Non-pigmented ciliary epithelial cell (primary cell): ENCODE data around the gene PLXDC2.

Experiments used
- DNase-seq: peaks from one replicate; pipeline ENCODE4 v3.0.0-alpha.2; 2010; ENCODE audit warnings: low read depth

PLXDC2 gene

DNA sequence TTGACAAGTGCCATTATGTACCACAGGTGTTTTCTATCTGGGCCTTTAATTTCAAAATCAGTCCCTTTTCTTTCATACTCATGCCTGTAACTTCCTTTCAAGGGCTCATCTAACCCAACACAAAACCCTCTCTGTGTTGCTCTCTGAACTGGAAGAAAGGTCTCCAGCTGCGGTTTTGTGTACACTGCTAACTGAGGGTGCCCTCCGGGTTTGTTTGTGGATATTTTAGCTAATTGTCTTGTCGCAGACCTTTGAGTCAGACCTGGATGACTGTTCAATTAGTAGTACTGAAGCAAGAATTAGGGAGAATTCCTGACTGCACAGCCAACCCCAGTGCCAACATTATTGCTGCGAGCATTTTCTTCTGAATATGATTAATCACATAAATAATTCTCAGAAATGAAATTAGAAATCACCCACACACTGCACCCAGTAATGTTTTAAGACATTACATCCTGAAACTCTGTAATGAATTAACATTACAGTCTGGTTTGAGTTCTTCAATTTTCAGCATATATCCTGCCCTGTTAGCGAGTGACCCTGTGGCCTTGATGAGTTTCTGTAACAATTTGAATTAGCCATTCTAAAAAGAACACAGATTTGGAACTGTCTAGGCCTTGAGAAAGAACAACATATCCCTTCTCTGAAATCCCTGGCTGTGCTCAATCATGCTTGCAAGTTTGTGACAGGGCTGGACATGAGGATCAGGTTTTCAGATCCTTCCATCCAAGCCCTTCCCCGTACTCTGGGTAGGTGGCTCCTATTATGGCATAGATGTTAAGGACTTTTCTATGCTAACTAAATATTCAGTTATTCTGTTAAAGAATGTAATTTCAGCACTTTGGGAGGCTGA is 460.1 kb downstream of the PLXDC2 start:
- DNase-seq = peak; percentile 8

GRCh38 chr10:20277820-20278219 is 461.6 kb downstream of the PLXDC2 start:
- DNase-seq = no peak

- DNase-seq = no peak
These were observed 465.3 kb downstream of the PLXDC2 start for GRCh38 chr10:20281579-20281978.

DNA sequence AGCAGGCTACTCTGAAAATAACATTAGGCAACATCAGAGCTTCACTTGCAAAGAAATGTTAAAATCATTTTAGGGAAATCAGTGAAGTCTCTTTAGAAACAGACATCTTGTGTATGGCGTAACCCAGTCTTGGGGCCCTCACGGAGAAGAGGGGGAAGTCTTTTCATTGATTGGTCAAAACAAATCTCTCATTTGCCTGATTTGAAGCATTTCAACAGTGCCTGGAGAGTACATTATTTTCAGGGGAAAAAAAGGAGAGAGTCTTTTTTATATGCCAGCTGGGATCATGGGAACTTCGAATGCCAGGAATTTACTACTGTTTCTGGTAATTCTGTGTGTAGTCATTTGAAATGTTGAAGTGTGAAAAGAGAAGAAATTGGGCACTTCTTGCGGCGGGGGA is 471.4 kb downstream of the PLXDC2 start:
- DNase-seq = no peak

DNA sequence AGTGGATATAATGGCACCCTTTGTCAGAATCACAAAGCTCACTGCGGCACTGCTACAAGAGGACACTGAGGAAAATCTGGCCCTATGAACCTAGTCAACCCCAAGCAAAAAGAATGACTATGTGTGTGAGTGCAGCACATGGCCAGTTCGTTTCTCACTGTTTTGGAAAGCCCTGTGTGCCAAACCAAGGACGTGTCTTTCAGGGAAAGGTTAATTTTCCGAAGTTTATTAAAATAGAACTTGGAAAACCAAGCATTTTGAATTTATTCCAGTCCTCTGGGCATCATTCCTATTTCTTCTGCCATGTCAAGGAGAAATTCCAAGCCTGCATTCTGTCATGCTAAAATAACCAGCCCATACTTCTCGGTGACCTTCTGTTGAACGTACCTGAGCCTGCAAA is 471.8 kb downstream of the PLXDC2 start:
- no peak for DNase-seq

DNA sequence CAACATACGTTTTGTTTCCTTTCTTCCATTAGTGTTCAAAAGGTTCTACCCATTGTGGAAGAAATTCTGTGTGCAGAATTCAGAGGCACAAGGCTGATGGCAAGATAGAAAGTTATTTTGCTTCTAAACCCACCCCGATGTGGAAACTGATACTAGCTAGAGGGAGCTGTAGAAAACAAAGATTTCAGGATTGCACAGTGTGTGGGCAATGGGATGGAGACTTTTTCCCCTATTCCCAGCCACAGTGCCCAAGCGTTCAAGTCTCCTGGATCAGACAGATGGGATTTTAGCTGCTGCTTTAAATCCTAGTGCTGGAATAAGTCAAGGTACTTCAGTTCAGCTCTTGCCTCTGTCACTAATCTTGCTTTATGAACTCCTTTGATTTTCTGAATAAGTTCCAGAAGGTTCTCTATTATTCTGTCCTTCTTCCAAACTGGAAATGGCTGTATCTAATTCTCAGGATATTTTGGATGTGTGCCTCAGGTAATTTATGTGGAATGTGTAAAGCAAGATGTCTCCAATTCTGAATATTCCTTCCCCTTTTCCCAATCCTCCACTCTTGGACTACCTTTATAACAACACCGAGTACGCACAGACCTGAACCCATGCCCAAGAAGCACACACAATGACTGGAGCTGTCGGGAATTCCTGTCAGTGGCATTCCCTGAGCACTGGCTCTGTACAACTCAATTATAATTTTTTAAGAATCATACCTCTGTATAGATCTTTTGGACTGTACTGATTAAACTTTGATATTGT is 473.0 kb downstream of the PLXDC2 start:
- no peak for DNase-seq

DNA sequence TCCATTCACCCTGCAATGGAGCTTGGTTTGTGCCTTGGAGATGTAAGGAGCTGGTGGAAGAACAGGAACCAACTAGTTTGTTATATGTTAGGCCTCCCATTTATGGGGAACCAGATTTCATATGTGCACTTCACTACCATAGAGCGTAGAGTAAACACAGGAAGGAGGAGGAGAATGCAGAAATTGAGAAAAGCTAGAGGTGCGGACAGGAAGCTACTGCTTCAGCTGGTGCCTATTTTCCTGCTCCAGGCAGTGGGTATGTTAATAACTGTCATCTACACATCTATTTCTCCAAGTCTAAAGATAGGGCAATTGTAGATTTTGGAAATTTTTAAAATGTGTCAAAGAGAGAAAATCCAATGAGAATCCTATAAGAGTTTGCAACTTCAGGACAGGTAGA is 482.2 kb downstream of the PLXDC2 start:
- DNase-seq = no peak

DNA sequence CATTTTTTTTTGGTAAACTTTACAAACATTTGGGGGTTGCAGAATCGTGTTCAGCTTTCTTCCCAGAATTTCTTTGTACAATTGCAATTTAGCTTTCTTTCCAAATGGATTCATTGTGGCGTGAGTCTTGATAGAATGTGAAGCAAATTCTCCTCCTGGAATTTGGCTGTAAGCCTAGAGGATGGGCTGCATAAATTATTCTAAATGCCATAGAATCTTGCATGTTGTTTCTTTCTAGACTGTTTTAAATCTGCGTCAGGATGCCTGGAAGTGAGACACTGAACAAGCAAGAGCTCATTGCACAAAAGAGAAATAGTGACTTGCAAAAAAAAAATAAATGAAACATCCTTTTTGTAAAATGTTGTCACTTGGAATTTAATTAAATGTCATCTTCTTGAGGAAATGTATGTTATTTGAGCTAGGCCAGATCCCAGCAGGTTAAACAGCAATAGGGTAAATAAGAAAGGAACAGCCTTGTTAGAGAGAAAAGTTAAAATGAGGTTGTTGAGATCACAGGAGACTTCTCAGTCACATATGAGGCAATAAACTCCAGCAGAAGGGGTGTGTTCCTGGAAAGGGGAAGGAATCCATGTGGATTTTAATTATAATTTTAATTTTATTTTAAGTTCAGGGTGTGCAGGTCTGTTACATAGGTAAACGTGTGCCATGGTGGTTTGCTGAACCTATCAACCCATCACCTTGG is 483.0 kb downstream of the PLXDC2 start:
- no peak for DNase-seq

DNA sequence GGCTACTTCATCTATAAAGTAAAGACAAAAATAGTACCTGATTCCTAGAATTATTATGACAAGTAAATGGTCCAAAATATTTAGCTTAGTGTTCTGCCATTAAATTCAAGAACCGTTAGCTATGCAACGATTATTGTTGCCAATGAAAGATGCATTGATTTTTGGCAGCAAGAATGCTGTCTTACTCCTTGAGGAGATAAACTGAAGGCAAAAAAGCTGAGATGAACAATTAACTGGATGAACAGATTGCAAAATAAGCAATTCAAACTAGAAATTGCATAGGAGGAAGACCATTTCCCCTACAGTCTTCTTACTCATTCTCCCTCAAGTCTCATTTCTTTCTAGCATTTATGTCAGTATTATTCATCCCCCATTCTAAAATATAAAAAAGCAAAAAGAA is 484.5 kb downstream of the PLXDC2 start:
- DNase-seq = no peak

- DNase-seq = no peak
These were observed 485.8 kb downstream of the PLXDC2 start for GRCh38 chr10:20302033-20302432.

DNA sequence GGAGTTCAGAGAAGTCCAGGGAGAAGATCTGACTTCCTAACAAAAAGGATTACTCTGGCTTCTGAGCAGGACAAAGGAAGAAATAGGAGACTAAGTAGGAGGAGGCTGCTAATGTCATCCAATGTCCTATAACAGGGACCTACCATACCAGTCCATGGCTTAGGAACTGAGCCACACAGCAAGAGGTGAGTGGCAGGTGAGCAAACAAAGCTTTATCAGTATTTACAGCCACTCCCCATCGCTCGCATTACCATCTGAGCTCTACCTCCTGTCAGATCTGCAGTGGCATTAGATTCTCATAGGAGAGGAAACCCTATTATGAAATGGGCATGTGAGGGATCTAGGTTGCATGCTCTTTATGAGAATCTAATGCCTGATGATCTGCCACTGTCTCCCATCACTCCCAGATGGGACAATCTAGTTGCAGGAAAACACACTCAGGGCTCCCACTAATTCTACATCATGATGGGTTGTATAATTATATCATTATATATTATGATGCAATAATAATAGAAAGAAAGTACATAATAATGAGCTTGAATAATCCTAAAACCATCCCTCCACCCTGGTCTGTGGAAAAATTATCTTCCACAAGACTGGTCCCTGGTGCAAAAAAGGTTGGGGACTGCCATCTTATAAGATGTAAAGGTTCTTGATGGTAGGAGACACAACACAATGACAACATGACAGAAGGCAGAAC is 487.4 kb downstream of the PLXDC2 start:
- DNase-seq = no peak

DNA sequence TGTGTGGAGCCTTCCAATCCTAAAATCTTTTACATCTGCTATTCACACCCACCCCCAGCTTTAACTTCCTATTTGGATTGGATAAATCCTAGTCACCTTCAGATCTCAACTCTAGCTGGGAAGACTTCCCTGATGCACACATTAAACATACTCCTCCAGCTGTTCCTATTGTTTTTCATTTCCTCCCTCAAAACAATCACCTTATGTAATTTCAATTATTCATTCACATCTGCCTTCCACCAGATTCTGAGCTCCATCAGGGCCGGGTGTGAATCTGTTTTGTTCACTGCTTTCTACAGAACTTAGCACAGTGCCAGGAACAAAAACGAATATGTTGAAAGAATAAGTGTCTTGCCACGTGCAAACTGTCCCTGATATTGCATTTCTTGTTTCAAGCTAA is 497.4 kb downstream of the PLXDC2 start:
- DNase-seq = no peak

DNA sequence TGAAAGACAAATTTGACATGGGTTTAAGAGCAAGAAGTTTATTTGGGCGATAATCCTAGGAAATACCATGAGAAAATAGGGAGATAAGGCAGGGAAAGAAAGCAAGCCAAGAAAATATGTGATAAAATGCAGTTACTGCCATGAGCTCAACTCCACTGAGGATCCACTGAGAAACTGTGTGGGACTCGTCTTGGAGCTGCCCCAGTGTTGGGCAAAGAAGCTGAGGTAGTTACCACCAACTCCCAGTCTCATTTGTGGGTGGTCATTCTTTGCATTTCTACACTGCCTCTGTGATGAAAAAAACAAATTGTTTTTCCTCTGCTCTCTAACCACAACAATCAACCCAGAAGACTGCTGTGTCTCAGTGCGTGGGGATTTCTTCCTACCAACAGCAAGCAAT is 498.2 kb downstream of the PLXDC2 start:
- DNase-seq = no peak

- DNase-seq = no peak
These were observed 511.7 kb downstream of the PLXDC2 start for GRCh38 chr10:20327954-20328353.

GRCh38 chr10:20330246-20330645 is 514.0 kb downstream of the PLXDC2 start:
- no peak for DNase-seq

DNA sequence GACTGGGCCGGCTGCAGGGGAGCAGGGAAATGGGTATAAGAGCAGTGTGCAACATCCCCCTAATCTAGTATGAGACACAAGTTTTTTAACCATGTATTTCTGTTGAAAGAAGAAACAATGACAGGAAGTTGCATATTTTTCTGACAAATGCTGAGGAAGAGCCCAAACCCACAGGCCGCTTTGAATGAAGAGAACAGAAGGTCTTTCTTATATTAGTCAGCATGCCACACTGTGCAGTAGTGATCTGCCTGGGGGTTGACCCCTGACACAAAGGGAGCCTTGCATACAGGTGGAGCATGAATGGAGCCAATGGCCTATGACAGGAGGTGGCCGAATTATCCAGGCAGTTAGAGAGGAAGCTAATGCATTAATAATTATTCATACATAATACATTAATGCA is 518.3 kb downstream of the PLXDC2 start:
- no peak for DNase-seq
